ENCODE results near the gene TRMT2A.

DNA sequence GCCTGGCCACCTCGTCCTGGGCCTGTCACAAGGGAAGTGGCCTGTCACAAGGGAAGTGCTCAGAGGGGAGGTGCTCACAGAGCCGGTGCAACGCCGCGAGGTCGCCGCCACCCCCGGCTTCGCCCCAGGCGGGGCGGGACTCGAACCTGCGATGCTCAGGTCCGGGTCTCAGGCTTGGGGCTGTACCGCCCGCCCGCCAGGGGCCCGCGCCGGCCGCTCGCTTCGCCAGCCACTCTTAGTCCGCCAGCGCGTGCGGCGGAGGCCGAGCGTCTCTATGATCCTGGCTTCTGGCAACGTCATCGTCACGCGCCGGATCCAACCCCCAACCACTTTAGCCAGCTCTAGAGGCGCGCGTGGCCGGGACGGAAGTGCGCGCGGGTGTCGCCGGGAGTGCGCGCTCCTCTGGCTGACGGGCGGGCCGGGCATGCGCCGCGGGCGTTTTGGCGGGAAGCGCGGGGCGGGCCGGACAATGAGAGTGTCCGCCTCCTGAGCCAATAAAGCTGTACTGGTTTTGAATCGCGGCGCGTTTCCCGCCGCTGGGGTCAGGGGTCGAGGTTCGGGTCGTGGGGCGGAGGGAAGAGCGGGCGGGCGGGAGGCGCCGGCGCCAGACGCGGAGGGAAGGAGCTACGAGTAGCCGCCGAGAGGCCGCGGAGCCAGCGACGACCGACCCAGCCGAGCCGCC, at the start of gene TRMT2A:
- TF ChIP-seq EZH2phosphoT487 (IDR thresholded peaks at IDR 0.05; ENCODE audit: borderline replicate concordance) = no peak
- TF ChIP-seq, protein P1, sequence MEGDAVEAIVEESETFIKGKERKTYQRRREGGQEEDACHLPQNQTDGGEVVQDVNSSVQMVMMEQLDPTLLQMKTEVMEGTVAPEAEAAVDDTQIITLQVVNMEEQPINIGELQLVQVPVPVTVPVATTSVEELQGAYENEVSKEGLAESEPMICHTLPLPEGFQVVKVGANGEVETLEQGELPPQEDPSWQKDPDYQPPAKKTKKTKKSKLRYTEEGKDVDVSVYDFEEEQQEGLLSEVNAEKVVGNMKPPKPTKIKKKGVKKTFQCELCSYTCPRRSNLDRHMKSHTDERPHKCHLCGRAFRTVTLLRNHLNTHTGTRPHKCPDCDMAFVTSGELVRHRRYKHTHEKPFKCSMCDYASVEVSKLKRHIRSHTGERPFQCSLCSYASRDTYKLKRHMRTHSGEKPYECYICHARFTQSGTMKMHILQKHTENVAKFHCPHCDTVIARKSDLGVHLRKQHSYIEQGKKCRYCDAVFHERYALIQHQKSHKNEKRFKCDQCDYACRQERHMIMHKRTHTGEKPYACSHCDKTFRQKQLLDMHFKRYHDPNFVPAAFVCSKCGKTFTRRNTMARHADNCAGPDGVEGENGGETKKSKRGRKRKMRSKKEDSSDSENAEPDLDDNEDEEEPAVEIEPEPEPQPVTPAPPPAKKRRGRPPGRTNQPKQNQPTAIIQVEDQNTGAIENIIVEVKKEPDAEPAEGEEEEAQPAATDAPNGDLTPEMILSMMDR (conservative IDR thresholded peaks at IDR 0.05; ENCODE audit: low read length) = peak; percentile 42

Measured in Loucy (cell line).